ENCODE results near the gene CNTNAP5. TPM values are rescaled to one million over a fixed set of nuclear protein-coding genes. Genes with fewer than 3 reads are reported as not detected.

Gene CNTNAP5
- total RNA-seq, 1 donor from 2014 or later: 0.20 TPM

DNA sequence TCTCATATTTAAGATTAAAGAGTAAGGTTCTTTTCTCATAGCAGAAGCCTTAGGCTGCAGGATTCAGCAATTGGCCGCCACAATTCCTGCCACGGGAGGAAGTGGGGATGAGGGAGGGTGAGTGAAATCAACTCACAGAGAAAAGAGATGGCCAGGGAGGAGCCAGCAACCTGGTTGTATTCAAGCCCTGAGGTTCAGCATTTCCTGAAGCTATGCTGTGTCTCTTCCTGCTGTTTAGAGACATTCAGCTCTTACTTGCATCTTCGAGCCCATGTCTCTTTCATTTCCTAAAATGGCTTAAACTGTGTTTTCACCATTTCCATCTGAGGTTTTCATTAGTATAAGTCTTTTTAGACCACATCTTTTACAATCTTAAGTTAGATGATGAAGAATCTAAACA is 522.6 kb downstream of the CNTNAP5 start:
- DNase-seq (ENCODE audit: low read depth): no peak

DNA sequence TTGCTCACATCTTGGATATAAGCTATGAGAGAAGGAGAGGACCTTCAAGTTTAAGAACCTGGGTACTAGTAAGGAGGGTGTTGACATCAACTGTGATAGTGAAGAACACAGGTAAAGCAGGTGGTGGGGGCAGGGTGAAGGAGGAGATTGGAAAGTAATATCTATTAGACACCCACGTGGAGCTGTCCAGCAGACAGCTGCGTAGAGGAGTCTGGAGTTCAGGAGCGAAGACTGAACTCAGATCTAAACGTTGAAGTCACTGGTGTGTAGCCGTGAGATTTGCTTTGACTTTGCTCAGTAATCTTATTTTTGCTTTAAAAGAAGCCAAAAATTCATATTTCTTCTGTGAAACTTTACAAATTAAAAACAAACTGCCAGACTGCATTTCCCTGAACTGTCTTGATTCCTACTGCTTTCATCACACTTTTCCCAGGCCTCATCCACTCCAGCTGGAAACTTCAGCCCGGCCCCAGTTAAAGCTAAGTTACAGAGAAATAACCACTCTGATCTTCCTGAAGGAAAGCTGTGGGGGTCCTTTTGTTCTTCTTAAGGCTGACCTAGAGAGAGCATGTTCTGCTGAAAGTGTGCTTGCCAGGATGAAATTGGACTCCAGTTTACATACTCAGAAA is 533.3 kb downstream of the CNTNAP5 start:
- no peak for DNase-seq (ENCODE audit: low read depth)

DNA sequence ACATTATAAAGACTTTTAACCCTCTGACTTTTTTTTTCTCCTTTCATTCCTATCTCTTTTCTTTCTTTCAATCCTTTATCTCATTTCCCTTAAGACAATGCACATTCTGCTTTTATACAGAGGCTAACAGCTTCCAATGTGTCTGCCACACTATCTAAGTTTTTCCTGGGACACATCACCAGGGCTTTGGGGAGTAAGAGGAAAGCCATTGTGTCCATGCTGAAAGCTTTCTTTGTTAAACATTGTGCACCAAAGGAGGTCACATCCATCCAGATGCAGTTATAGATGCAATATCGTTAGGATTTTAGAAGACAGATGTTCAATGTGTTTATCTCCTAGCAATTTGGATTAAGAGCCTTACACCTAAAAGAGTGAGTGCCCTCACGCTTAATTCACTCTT is 534.1 kb downstream of the CNTNAP5 start:
- no peak for DNase-seq (ENCODE audit: low read depth)

- no peak for DNase-seq (ENCODE audit: low read depth)
Measured at GRCh38 chr2:124560592-124561112, 535.6 kb downstream of the CNTNAP5 start.

- DNase-seq (ENCODE audit: low read depth): no peak
Measured at GRCh38 chr2:124561486-124561885, 536.4 kb downstream of the CNTNAP5 start.

- DNase-seq (ENCODE audit: low read depth): peak; percentile 12
Measured at GRCh38 chr2:124563426-124563825, 538.3 kb downstream of the CNTNAP5 start.

GRCh38 chr2:124566518-124566970 is 541.5 kb downstream of the CNTNAP5 start:
- DNase-seq (ENCODE audit: low read depth): no peak

- DNase-seq (ENCODE audit: low read depth): no peak
Measured at GRCh38 chr2:124570872-124571271, 545.8 kb downstream of the CNTNAP5 start.

DNA sequence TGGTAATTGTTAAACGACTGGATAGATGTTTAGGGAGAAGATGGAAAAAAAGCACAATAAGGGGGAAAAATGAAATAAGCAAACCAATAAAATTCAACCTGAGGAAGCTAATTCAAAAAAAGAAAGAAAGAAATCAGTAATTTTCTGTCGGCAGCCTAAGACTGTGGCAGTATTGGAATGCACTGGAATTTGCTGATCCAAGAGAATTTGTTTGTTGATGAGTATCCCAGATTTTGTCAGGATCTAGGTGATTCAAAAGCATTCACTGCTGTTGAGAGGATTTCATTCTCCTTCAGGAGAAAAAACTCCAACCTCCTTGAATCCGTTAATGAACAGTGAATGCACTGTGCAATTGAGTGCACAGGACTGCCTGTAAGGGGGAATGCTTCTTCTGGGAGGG is 546.7 kb downstream of the CNTNAP5 start:
- no peak for DNase-seq (ENCODE audit: low read depth)

GRCh38 chr2:124572934-124573634 is 548.0 kb downstream of the CNTNAP5 start:
- no peak for DNase-seq (ENCODE audit: low read depth)

DNA sequence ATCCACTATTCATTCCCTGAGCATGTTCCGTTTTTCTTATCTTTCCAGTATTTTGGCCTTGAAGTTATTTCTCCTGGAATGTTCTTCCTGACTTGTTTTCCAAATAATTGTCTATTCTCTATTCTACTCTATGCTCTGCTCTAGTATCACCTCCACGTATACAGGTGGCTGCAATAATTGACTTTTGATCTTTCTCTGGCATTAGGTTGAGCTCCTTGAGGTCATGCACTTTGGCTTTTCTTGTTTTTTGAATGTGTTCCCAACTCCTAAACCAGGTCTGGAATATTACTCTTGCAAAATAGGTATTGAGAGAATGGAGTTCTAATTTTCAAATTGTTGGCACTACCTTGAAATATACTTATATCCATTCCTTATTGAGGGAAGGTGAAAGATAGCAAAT is 550.4 kb downstream of the CNTNAP5 start:
- DNase-seq (ENCODE audit: low read depth): no peak

- DNase-seq (ENCODE audit: low read depth): no peak
Measured at GRCh38 chr2:124580263-124580662, 555.2 kb downstream of the CNTNAP5 start.

GRCh38 chr2:124582387-124582786 is 557.3 kb downstream of the CNTNAP5 start:
- no peak for DNase-seq (ENCODE audit: low read depth)

DNA sequence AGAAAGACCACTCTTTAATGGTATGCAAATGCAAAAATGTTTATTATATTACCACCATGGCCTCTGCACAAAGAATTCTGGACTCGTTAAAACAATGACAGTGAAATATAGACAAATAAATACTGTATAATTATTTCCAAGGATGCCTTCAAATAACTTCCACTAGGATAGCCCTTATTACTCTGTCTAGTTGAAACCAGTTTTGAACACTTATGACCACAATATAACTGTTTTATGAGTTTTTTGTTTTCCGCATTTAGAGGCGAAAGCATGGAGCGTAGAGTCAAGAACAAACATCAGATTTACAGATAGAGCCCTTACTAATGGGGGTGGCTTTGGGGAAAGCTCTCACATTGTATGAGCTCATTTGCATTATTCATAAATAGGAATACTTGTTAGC is 559.5 kb downstream of the CNTNAP5 start:
- no peak for DNase-seq (ENCODE audit: low read depth)

DNA sequence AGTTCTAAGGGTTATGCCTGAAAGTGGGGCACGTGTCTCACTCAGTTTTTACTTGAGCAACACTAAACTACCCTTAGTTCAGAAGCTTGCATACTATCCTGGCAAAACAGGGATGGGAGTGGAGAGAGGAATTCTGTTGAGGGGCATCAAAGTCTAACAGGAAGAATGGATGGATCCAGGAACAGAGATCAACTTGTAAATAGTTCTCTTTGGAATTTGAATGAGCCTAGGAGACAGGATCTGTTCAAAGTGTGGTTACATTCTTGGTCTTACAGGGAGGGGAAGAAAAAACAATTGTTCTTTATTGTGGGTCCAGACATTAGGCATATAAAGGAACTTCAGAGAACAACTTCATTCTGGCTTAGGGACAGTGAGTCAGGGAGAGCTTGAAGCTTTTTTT is 560.2 kb downstream of the CNTNAP5 start:
- no peak for DNase-seq (ENCODE audit: low read depth)

DNA sequence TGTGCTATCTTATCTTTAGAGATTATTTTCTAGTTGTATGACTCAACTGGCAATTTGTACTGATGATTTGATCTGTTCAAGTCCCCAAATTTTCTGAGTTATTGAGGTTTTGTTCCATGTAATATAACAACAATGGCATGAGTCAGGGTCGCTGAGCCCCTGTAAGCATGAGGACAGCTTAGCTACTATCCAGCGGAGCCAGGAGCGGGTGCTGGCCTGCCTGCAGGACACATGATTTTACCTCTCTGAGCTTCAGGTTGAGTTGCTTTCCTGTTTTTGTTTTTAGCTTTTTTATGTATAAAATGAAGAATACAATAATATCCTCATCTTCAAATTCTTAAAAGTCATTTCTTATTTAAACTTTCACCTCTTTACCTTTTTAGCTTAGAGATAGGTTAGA is 561.1 kb downstream of the CNTNAP5 start:
- no peak for DNase-seq (ENCODE audit: low read depth)

GRCh38 chr2:124586835-124587234 is 561.7 kb downstream of the CNTNAP5 start:
- DNase-seq (ENCODE audit: low read depth): no peak

DNA sequence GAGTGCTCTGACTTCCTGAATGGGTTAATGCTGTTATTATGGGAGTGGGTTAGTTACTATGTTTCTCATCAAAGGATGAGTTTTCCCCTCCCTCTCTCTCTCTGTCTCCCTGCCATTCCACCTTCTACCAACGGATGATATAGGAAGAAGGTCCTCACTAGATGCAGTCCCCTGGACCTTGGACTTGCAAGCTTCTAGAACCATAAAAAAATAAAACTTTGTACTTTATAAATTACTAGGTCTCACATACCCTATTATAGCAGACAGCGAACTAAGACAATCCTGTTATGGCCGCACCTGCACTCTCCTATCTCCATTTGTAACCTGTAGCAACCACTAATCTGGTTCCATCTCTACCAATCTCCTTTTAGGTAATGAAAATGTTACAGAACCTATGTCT is 564.9 kb downstream of the CNTNAP5 start:
- DNase-seq (ENCODE audit: low read depth): no peak

- DNase-seq (ENCODE audit: low read depth): no peak
Measured at GRCh38 chr2:124602759-124603158, 577.7 kb downstream of the CNTNAP5 start.

DNA sequence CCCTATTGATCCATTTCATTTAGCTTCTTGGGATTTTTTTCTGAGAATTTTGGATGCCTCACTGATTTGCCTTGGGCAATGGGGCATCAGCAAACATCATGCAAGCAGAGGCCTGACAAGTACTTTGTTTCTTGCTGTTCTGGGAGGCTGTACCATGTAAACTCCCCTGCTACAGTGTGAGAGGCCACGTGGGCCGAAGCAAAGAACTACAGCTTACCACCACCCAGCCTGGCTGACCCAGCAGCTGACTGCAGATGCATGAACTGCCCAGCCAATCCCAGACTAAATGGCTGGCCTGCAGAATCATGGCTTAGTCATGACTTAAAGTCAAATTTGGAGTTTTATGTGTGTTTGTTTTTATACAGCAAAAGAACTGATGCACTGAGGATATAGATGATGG is 579.9 kb downstream of the CNTNAP5 start:
- no peak for DNase-seq (ENCODE audit: low read depth)

DNA sequence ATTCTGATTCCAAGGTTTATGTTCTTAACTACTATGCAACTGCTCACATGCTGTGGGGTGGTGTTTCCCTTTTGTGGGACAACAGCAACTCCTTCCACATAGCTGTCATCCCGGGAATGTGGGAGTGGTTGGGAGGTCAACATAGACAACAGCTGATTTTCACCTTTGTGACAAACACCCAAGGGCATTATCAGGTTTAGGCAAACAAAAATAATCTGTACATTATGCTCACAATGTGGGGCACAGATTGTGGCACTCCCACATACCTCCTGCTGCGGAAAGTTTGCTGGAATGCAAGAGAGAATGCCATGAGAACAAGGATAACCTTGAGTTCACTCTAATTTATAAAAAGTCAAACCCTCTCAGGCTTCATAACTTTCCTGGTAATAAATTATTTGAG is 582.6 kb downstream of the CNTNAP5 start:
- no peak for DNase-seq (ENCODE audit: low read depth)

DNA sequence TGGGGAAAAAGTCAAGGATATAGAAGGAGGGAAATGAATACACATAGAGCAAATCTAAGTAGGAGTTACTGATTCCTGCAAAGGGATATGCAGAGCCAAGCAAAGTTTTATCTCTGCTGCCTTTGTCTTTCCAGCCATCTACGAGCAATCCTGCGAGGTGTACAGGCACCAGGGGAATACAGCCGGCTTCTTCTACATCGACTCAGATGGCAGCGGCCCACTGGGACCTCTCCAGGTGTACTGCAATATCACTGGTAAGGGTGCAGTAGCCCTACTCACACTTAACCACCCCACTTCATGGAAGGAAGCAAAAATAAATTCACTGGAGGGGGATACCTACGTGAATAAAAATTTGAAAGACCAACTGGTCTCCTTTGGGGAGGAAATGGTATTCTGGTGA is 584.6 kb downstream of the CNTNAP5 start:
- no peak for DNase-seq (ENCODE audit: low read depth)

DNA sequence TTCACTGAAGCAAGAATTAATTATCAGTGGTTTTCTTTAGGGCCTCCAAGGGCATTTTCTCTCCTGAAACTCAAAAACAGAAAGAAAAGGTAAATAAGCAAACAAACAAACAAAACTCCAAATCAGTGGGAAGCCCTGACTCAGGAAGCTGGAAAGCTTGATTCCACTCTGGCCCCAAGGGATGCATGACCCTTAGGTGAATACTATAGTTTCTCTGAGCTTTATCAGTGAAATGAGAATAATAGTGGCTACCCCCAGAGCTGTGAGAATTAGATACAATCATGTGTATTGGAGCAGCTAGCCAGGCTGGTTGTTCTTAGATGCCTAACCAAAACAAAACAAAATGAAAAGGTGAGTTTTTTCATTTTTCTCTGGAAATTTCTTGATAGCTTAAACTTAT is 585.1 kb downstream of the CNTNAP5 start:
- DNase-seq (ENCODE audit: low read depth): no peak
